Left forelimb (tissue), 1 donor: ENCODE results near the gene CROCC2.

Experiments
- DNase-seq: peaks from one replicate; pipeline ENCODE4 v3.0.0-alpha.2; 2018; ENCODE audit warnings: low spot score

CROCC2 gene

GRCh38 chr2:241038374-241039180 is 132.4 kb downstream of the CROCC2 start:
- DNase-seq, result no peak

GRCh38 chr2:241039416-241039815 is 133.3 kb downstream of the CROCC2 start:
- DNase-seq, result no peak

- no peak for DNase-seq
These were observed 134.1 kb downstream of the CROCC2 start for GRCh38 chr2:241040081-241040803.

- no peak for DNase-seq
These were observed 135.5 kb downstream of the CROCC2 start for GRCh38 chr2:241041589-241042158.
